Activated CD4-positive, alpha-beta T cell treated with anti-CD3 and anti-CD28 coated beads, Interleukin-2, Interleukin-6, amounts not matched to agents 100 ng/mL and 50 ng/mL, durations not matched to agents 16 hours and 8 hours (primary cell): Measurements from ENCODE around the gene KLHDC4.
"Not testable (repeated sequence)": the region's sequence is repeated elsewhere in the genome, so short reads cannot be mapped to it uniquely, and the experiment has no call there.

Experiments
- DNase-seq: peaks from one replicate; pipeline ENCODE4 v3.0.0-alpha.2; 2020

KLHDC4 gene

GRCh38 chr16:87741700-87742415 is 23.9 kb downstream of the KLHDC4 start:
- no peak for DNase-seq

GRCh38 chr16:87740909-87741424 is 24.8 kb downstream of the KLHDC4 start:
- no peak for DNase-seq

- no peak for DNase-seq
These were observed 25.3 kb downstream of the KLHDC4 start for GRCh38 chr16:87740441-87740840.

- no peak for DNase-seq
These were observed 26.0 kb downstream of the KLHDC4 start for GRCh38 chr16:87739801-87740200.

- DNase-seq = no peak
These were observed 29.8 kb downstream of the KLHDC4 start for GRCh38 chr16:87736008-87736382.

GRCh38 chr16:87735270-87736007 is 30.3 kb downstream of the KLHDC4 start:
- no peak for DNase-seq

GRCh38 chr16:87734644-87735043 is 31.1 kb downstream of the KLHDC4 start:
- no peak for DNase-seq

- DNase-seq = no peak
These were observed 32.6 kb downstream of the KLHDC4 start for GRCh38 chr16:87733190-87733589.

- no peak for DNase-seq
These were observed 34.2 kb downstream of the KLHDC4 start for GRCh38 chr16:87731607-87732006.

- no peak for DNase-seq
These were observed 36.4 kb downstream of the KLHDC4 start for GRCh38 chr16:87729266-87729954.

GRCh38 chr16:87728026-87728425 is 37.8 kb downstream of the KLHDC4 start:
- DNase-seq = no peak

GRCh38 chr16:87727346-87727745 is 38.4 kb downstream of the KLHDC4 start:
- no peak for DNase-seq

- DNase-seq = not testable (repeated sequence)
These were observed 39.2 kb downstream of the KLHDC4 start for GRCh38 chr16:87726577-87726976.

GRCh38 chr16:87725596-87726235 is 40.1 kb downstream of the KLHDC4 start:
- no peak for DNase-seq

- no peak for DNase-seq
These were observed 41.1 kb downstream of the KLHDC4 start for GRCh38 chr16:87724490-87725291.

GRCh38 chr16:87723226-87723623 is 42.6 kb downstream of the KLHDC4 start:
- no peak for DNase-seq

GRCh38 chr16:87722590-87723225 is 43.1 kb downstream of the KLHDC4 start:
- no peak for DNase-seq

GRCh38 chr16:87721622-87722585 is 43.9 kb downstream of the KLHDC4 start:
- DNase-seq = no peak

GRCh38 chr16:87720446-87720845 is 45.3 kb downstream of the KLHDC4 start:
- DNase-seq = no peak

- DNase-seq = not testable (repeated sequence)
These were observed 47.0 kb downstream of the KLHDC4 start for GRCh38 chr16:87718831-87719230.

GRCh38 chr16:87715658-87716057 is 50.1 kb downstream of the KLHDC4 start:
- no peak for DNase-seq
